ENCODE data around the gene MYL2. TPM values are rescaled to one million over a fixed set of nuclear protein-coding genes. Genes with fewer than 3 reads are reported as not detected.

Gene MYL2
- total RNA-seq, 4 donors from 2014 or later: not detected

- Histone ChIP-seq H3K36me3 (no peaks in the 10 kb centered on the region), H3K27me3 (peaks cover 14% of the 10 kb centered on the region), H3K4me1 (no peaks in the 10 kb centered on the region), H3K4me3 (no peak overlapping the region), H3K9me3 (no peaks in the 10 kb centered on the region), H3K27ac (no peak overlapping the region)
- 92% methylated on average over 1 of the region's 1 CpG for WGBS
- no peak for DNase-seq (ENCODE audit: low spot score in 2 of 2)
- TF ChIP-seq CTCF (IDR thresholded peaks at IDR 0.05) (no peak), POLR2A (IDR thresholded peaks at IDR 0.05) (no peak), POLR2AphosphoS5 (IDR thresholded peaks at IDR 0.05) (no peak), EP300 (IDR thresholded peaks at IDR 0.05) (no peak)
Observed at GRCh38 chr12:110929818-110930217, 9.4 kb upstream of the MYL2 start.

GRCh38 chr12:110928700-110929099, 8.3 kb upstream of the MYL2 start:
- Histone ChIP-seq H3K4me3 (no peak overlapping the region), H3K36me3 (no peaks in the 10 kb centered on the region), H3K9me3 (no peaks in the 10 kb centered on the region), H3K4me1 (no peaks in the 10 kb centered on the region), H3K27me3 (peaks cover 15% of the 10 kb centered on the region), H3K27ac (no peak overlapping the region)
- no peak for TF ChIP-seq POLR2A (IDR thresholded peaks at IDR 0.05)
- TF ChIP-seq POLR2AphosphoS5 (IDR thresholded peaks at IDR 0.05): no peak
- no peak for TF ChIP-seq EP300 (IDR thresholded peaks at IDR 0.05)
- TF ChIP-seq CTCF (IDR thresholded peaks at IDR 0.05): no peak
- 63% methylated on average over 7 of the region's 7 CpGs for WGBS
- DNase-seq (ENCODE audit: low spot score in 2 of 2): no peak

GRCh38 chr12:110927546-110927945, 7.2 kb upstream of the MYL2 start:
- Histone ChIP-seq H3K27me3 (peaks cover 21% of the 10 kb centered on the region), H3K27ac (no peak overlapping the region), H3K4me3 (no peak overlapping the region), H3K9me3 (no peaks in the 10 kb centered on the region), H3K4me1 (no peaks in the 10 kb centered on the region), H3K36me3 (no peaks in the 10 kb centered on the region)
- TF ChIP-seq POLR2AphosphoS5 (IDR thresholded peaks at IDR 0.05): no peak
- no peak for TF ChIP-seq CTCF (IDR thresholded peaks at IDR 0.05)
- TF ChIP-seq EP300 (IDR thresholded peaks at IDR 0.05): no peak
- no peak for TF ChIP-seq POLR2A (IDR thresholded peaks at IDR 0.05)
- DNase-seq (ENCODE audit: low spot score in 2 of 2): no peak
- 63% methylated on average over 6 of the region's 6 CpGs for WGBS

GRCh38 chr12:110923692-110924334, 3.4 kb upstream of the MYL2 start:
- TF ChIP-seq EP300 (IDR thresholded peaks at IDR 0.05) (no peak), POLR2A (IDR thresholded peaks at IDR 0.05) (no peak), CTCF (IDR thresholded peaks at IDR 0.05) (no peak), POLR2AphosphoS5 (IDR thresholded peaks at IDR 0.05) (no peak)
- Histone ChIP-seq H3K36me3 (no peaks in the 10 kb centered on the region), H3K4me1 (no peaks in the 10 kb centered on the region), H3K27ac (no peak overlapping the region), H3K9me3 (no peaks in the 10 kb centered on the region), H3K4me3 (no peak overlapping the region), H3K27me3 (peaks cover 24% of the 10 kb centered on the region)
- WGBS: 90% methylated on average over 7 of the region's 9 CpGs
- no peak for DNase-seq (ENCODE audit: low spot score in 2 of 2)

- no peak overlapping the region for H3K27ac ChIP-seq
- WGBS: 91% methylated on average over 4 of the region's 4 CpGs
- no peak overlapping the region for H3K4me3 ChIP-seq
- no peaks in the 10 kb centered on the region for H3K9me3 ChIP-seq
- no peak for TF ChIP-seq POLR2A (IDR thresholded peaks at IDR 0.05)
- TF ChIP-seq EP300 (IDR thresholded peaks at IDR 0.05): no peak
- no peak for TF ChIP-seq POLR2AphosphoS5 (IDR thresholded peaks at IDR 0.05)
- TF ChIP-seq CTCF (IDR thresholded peaks at IDR 0.05): no peak
- H3K27me3 ChIP-seq: peaks cover 24% of the 10 kb centered on the region
- no peak for DNase-seq (ENCODE audit: low spot score in 2 of 2)
- no peaks in the 10 kb centered on the region for H3K36me3 ChIP-seq
- no peaks in the 10 kb centered on the region for H3K4me1 ChIP-seq
Observed at GRCh38 chr12:110923192-110923591, 2.8 kb upstream of the MYL2 start.

Measured in suprapubic skin (tissue), 4 donors.